ENCODE data around the gene SHISA6.

Gene SHISA6

GRCh38 chr17:11467639-11468038 is 226.6 kb downstream of the SHISA6 start:
- DNase-seq = no peak

GRCh38 chr17:11485336-11486100 is 244.5 kb downstream of the SHISA6 start:
- DNase-seq = no peak

DNA sequence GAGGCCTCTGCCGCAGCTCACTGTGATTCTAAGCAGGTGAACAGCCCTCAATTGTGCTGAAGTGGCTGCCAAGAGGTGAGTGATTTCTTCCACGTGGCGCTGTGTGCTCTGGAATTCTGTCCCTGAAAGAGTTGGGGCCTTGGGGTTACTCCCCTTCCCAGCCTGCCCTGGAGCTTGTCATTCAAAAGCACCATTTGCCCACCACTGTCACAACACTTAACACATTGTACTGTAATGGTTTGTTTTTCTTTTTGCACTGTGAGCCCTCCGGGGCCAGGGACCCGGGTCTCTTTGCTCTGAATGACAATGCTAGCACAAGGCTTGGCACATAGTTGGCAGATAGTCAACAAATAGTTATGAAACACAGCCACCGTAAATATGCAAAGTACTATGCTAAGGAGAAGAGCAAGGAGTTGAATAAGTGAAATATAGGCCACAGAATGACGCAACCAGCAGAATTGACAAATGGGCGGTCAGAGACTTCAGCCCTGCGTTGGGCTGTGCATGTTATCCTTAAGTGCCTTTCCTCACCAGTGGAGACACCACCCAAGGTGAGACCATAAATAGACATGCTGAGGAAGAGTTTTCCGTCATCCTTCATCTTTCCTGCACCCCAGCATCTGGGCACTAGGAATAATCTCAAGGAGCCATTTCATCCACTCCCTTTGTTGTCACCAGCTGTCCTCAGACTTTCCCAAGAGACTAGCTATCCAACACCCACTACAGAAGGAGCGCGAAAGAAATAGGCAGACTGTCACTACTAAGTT is 245.3 kb downstream of the SHISA6 start:
- DNase-seq = no peak

DNA sequence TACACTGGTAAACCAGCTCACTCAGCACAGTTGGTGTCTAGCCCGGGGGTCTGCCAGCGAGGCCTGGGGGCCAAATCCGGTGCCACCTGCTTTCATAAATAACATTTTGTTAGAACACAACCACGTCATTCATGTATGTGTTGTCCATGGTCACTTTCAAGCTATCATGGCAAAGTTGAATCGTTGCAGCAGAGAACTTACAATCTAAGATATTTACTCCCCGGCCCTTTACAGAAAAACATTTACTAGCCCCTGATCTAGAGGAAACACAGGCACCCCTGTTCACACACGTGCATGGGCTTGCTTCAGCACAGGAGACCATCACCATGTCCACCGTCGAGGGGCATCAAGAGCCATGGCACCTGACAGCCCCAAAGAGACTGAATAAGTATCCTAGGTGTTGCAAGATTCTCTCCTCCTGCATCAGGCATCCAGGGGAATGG is 245.9 kb downstream of the SHISA6 start:
- DNase-seq = no peak

DNA sequence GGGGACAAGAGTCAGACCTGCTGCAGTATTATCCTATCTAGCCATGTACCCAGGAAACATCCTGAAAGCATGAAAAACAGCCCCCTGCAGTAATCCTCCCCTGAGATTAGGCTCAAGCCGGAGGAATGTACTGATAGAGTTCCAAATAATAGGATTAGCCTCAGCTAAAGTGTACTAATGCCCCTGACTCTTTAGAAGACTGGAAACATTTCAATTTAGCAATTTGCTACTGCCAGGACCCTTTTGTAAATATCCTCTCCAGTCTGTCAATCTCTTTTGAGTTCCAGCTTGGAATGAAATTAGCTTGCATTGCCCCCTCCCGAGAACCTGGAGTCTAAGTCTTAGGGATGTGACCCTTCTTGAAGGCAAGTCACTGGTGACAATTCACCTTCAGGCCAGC is 246.5 kb downstream of the SHISA6 start:
- DNase-seq = no peak

GRCh38 chr17:11488407-11488806 is 247.4 kb downstream of the SHISA6 start:
- DNase-seq = no peak

- no peak for DNase-seq
Observed at GRCh38 chr17:11490171-11490755, 249.2 kb downstream of the SHISA6 start.

DNA sequence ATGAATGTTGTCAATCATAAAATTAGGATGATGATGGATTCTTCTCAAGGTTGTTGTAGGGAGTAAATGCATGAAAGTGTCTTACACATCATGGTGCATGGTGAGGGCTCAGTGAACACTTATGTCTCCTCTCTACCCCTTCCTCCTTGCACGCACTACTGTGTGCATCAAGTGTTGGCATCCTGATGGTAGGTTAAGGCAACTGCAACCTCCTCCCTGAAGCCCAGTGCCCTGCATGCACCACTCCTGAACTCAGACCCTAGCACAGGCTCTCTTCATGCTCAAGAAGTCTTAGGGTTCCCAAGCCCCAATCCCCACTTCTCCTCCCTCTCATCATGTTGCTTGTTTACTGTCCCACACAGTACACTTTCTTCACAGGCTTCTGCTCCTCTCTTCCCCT is 251.5 kb downstream of the SHISA6 start:
- DNase-seq = no peak

DNA sequence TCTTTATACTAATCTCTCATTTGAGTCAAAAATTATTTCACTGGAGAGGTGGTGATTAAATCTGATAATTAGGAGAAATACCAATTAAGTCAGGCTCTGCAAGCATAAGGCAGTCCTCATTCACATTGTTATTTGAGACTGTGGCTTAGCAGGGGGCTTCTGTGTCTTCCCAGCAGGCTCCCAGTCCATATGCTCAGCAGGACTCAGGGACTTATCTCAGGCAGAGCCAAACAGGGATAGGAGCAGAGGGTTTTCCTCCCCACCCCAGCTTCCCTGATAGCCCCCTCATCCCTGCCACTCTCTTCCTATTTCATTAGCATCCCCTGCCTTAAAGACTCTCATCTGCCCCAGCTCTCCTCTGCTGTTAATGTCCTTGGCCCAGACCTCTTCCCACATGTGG is 252.9 kb downstream of the SHISA6 start:
- DNase-seq = no peak

DNA sequence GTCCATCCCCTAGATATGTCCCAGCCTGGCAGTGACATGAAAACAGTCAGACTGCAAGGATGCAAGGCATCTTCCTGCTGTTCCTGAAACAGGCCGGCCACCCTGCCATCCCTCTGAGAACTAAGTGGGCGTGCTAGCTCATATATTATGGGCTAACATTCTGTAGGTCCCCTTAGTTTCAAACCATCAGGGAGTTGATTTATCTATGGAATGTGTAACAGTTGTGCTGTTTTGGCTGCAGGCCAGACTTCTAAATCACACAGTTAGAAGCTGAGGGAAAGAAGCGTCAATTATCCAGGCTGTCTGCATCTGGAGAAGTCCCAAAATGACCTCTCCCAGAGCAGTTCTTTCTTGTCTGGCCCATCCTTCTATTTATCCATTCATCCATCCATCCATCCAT is 254.6 kb downstream of the SHISA6 start:
- no peak for DNase-seq

DNA sequence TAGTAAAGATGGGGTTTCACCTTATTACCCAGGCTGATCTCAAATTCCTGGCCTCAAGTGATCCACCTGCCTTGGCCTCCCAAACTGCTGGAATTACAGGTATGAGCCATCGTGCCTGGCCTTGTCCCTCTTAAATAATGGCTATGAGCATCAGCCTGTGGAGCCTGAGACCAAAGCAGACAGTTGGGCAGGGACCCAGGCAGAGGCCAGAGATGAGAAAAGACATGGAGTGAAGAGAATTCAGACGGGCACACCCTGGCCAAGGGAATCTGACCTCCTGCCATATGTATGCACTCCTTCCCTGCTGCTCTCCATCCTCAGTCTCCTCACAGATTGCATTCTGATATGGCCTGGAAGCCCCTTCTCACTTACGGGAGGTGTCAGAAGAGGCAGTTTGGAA is 258.9 kb downstream of the SHISA6 start:
- no peak for DNase-seq

GRCh38 chr17:11503308-11504035 is 262.5 kb downstream of the SHISA6 start:
- DNase-seq = no peak

DNA sequence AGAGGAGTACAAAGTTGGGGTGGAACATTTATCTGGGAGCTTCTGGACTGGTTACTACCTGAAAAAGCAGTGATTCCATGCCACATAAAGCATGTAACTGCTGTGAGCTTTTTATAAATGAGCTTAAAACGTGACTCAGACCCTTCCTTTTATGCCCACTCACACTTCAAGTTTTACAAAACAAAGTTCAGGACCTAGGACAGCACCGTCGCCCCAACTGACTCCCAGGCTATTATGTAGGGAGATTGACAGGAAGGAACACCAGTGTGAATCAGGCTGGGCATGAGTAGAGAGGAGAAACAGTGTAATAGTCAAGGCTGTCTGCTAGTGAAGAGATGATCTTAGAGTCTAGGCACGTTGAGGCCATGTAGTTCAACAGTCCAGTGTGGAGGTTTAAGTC is 265.6 kb downstream of the SHISA6 start:
- peak; percentile 0 to 19 (median 6) for DNase-seq

- no peak for DNase-seq
Observed at GRCh38 chr17:11511696-11512095, 270.7 kb downstream of the SHISA6 start.

DNA sequence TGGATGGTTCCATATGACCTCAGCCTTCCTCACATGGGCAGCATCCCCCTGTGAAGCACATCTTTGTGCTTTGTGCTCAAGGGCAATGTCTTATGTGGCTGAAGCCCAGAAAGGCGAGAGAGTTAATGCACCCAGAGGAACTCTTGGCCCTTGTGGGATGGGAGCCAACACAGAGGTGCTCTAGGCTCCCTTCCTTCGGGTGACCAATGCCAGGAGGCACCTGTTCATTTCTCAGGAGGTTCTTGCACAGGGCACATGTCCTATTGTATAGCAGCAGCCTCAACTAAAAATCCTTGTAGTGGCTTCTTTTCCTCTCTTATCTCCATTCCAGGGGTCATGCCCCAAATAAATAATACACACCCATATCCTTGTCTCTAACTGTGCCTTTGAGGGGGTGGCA is 273.6 kb downstream of the SHISA6 start:
- DNase-seq = no peak

DNA sequence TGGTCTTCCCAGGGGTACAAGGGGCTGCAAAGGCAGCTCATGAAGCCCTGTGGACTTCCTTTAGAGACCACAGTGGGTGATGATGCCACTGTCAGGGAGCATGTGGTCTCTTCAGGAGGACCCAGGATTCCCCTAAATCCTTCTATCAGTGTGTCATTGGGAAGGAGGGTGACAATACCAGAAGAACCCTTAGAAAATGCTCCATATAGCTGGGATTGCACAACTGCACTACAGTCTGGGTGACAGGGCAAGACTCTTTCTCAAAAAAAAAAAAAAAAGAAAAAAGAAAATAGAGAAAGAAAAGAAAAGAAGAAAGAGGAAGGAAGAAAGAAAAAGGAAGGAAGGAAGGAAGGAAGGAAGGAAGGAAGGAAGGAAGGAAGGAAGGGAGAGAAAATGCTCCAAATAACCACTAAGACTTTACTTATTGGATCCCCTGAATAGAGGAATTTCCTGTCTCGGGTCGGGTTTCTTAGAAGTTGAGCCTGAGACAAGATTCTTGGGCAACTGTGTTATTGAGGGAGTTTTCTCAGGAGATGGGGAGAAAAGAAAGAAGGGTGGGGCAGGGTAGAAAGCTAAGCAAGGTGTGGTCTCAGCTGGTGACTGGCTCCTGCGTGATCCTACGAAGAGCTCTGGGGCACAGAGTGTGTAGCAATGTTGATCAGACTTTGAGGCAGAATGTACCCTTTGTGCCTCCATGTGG is 274.1 kb downstream of the SHISA6 start:
- DNase-seq = no peak

DNA sequence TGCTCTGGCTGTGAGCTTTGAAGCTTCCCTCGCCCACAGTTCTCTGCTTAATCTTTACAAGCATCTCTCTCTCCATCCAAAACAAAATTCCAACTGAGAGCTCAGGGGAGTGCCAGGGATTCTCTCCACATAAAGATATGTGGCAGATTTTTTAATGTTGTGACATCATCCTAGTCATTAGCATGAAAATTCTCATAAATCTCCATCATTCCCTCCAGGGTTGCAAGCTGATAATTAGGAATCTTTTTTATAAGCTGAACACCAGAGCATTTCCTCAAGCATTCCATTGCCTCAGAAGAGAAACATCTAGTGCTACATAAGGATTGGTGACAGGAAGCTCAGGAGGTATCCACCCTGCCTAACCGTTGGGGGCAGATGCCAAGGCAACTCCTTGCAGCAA is 274.9 kb downstream of the SHISA6 start:
- DNase-seq = no peak

DNA sequence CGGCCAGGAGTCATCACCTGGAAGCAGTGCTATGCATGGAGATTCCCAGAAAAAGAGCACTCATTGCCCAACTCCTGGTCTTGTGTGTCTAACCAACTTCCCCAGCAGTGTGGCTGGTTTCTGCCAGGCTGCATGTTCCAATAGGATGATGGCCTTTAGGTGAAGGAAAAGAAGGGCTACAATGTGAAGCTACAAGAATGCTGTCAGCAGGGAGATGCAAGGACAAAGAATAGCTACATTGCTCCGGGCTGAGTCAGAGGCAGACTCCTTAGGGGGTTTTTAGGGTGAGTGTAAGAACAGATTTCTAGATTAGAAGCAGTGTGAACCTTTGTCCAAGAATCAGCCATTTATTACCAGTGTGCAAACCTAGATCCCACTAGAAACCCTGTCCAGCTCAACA is 294.2 kb downstream of the SHISA6 start:
- no peak for DNase-seq

DNA sequence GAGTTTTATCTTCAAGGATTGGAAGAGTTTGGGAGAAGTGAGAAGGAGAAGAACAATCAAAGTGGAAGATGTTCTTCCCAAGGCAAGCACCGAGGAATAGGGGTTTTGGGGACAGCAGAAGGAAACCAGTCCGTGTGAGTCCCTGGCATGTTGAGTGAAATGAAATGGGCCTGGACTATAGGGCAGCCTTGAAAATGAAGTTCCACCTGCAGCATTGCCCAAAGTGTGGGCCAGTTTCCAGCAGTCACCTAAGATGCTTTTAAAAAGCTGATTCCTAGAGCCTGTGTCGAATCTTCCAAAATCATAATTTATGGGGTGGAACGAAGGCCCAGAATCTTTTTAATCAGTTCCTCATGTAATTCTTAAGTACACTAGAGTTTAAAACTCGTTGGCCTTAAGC is 297.4 kb downstream of the SHISA6 start:
- no peak for DNase-seq

- DNase-seq = no peak
Observed at GRCh38 chr17:11539637-11540036, 298.6 kb downstream of the SHISA6 start.

- no peak for DNase-seq
Observed at GRCh38 chr17:11545002-11545401, 304.0 kb downstream of the SHISA6 start.

DNA sequence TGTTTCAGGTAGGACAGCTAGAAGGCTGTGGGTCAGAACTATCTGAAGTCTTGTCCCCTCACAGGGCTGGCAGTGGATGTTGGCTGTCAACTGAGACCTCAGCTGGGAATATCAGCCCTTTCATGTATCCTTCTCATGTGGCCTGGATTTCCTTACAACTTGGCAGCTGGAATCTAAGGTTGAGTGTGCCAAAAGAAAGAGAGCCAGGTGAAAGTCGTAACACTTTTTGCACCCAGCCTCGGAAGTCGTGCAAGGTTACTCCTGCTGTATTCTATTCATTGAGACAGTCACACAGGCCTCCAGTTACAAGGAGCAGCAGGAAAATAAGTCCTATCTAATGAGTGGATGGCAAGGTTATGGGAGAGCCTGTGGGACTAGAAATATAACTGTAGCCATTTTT is 304.7 kb downstream of the SHISA6 start:
- DNase-seq = no peak

DNA sequence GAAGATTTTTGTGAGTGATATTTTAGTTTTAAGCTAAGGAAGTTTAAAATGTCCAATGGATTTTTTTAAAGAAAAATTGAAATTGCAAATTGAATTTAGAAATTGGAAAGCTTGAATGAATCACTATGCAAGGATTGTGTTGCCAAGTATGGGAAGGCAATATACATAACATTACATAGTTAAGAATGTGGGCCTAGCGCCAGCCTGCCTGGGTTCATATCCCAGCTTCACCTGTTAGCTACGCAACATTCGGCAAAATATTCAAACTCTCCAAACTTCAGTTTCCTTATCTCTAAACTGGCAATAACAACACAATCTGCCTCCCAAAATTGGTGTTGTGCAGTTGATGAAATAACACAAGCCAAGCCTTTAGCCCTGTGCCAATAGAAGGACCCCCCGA is 306.8 kb downstream of the SHISA6 start:
- DNase-seq = no peak

Measured in suppressor macrophage treated with lipopolysaccharide for 1 hour (primary cell).